ENCODE results near the gene MBNL2. TPM values are rescaled to one million over a fixed set of nuclear protein-coding genes. Genes with fewer than 3 reads are reported as not detected.

The MBNL2 gene
- total RNA-seq, 1 experiment from 2014 or later: 0.17 TPM

GRCh38 chr13:97248243-97248642 is 26.1 kb downstream of the MBNL2 start:
- Histone ChIP-seq H3K4me1 (ENCODE audit: insufficient read depth, low read length) (no peaks in the 10 kb centered on the region; the same call in 1 of the 2 replicates), H3K79me2 (ENCODE audit: insufficient read depth, low read length) (no peaks in the 10 kb centered on the region), H3K4ac (ENCODE audit: low read depth, low read length) (no peak overlapping the region), H3K14ac (ENCODE audit: insufficient read depth, low read length) (no peak overlapping the region), H3K9me3 (ENCODE audit: control insufficient read depth, low read depth, low read length) (no peaks in the 10 kb centered on the region), H3K79me1 (ENCODE audit: insufficient read depth, low read depth, low read length, poor library complexity, severe bottlenecking) (no peaks in the 10 kb centered on the region), H2BK120ac (ENCODE audit: low read depth, low read length, poor library complexity, severe bottlenecking) (no peak overlapping the region), H3K23ac (ENCODE audit: insufficient read length, low read depth, low read length) (no peak overlapping the region), H4K5ac (ENCODE audit: insufficient read length, low read depth, low read length) (no peak overlapping the region), H3K23me2 (ENCODE audit: insufficient read length, low read depth, low read length, poor library complexity, severe bottlenecking) (no peaks in the 10 kb centered on the region), H2BK12ac (ENCODE audit: insufficient read length, low read depth, low read length) (no peak overlapping the region), H3T11ph (ENCODE audit: low read length) (no peak overlapping the region), H2BK20ac (ENCODE audit: low read depth, low read length, poor library complexity, severe bottlenecking) (no peak overlapping the region), H3K9ac (ENCODE audit: extremely low read depth, insufficient read length, low read length) (no peak overlapping the region), H3K27ac (ENCODE audit: insufficient read length, low read depth, low read length) (no peak overlapping the region), H4K20me1 (ENCODE audit: control insufficient read depth, insufficient read depth, insufficient read length) (no peaks in the 10 kb centered on the region), H3K27me3 (ENCODE audit: insufficient read depth, low read length) (no peaks in the 10 kb centered on the region), H4K91ac (ENCODE audit: insufficient read length, low read depth, low read length) (no peak overlapping the region), H3K4me2 (ENCODE audit: insufficient read depth, insufficient read length, low read length) (no peak overlapping the region), H3K18ac (ENCODE audit: insufficient read length, low read depth, low read length) (no peak overlapping the region), H2BK15ac (ENCODE audit: low read depth, low read length) (no peak overlapping the region), H4K8ac (replicated peaks; ENCODE audit: insufficient read length, low read depth, low read length) (no peak overlapping the region), H2BK5ac (ENCODE audit: insufficient read length, low read length) (no peak overlapping the region), H3K56ac (ENCODE audit: insufficient read length, low read depth, low read length) (no peak overlapping the region), H2AFZ (ENCODE audit: low read length) (no peak overlapping the region), H2AK5ac (ENCODE audit: insufficient read length, low read length) (no peak overlapping the region)
- H3K9me3 Mint-ChIP-seq: no peaks in the 10 kb centered on the region
- peaks cover 55% of the 10 kb centered on the region for H3K27me3 Mint-ChIP-seq (ENCODE audit: low read depth)
- peaks cover 0 to 10% of the 10 kb centered on the region in 2 experiments; a peak in 2 of 4 replicates for H3K4me1 Mint-ChIP-seq
- no peak for TF ChIP-seq CTCF (conservative IDR thresholded peaks at IDR 0.05)
- WGBS (ENCODE audit: extremely low coverage, insufficient read length, low lambda C conversion rate): no CpG with 5 or more reads among the region's 6 CpGs
- no peak for DNase-seq
- H3K27ac Mint-ChIP-seq: no peak overlapping the region
- H3K36me3 Mint-ChIP-seq (ENCODE audit: insufficient read depth in 1 of 3, low read depth in 3 of 3): no peaks in the 10 kb centered on the region
- H3K4me3 Mint-ChIP-seq: no peak overlapping the region

Measured in H9 (cell line).